VCaP (cell line): ENCODE data around the gene WDR49.
"Not testable (repeated sequence)": the region's sequence is repeated elsewhere in the genome, so short reads cannot be mapped to it uniquely, and the experiment has no call there.

Experiments used
- H3K27ac ChIP-seq: fragments of 450-650 bp; 2 replicates; pipeline ENCODE4 v1.5.1; 2017
- TF ChIP-seq, protein P1 (sequence below): fragments of 450-650 bp; conservative IDR thresholded peaks from 2 replicates; pipeline ENCODE4 v1.5.1; 2017; ENCODE audit warnings: mild to moderate bottlenecking, moderate library complexity

WDR49 gene

DNA sequence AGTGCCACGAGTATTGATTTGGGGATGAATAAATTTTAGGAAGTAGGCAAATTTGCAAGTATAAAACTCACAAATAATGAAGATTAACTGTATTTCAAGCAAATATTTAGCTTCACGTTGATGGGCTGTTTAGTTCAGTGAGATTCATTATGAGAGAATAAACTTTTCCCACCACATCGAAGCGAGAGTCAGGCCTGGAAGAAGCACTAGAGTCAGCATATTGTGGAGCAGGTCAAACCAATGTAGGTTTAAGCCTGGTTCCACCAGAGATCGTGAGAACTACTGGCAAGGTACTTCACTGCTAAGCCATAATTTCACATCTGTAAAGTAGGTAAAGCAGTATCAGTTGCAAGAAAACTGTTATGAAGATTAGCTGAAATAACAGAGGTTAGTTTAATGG, 22.3 kb downstream of the WDR49 start:
- TF ChIP-seq, protein P1, sequence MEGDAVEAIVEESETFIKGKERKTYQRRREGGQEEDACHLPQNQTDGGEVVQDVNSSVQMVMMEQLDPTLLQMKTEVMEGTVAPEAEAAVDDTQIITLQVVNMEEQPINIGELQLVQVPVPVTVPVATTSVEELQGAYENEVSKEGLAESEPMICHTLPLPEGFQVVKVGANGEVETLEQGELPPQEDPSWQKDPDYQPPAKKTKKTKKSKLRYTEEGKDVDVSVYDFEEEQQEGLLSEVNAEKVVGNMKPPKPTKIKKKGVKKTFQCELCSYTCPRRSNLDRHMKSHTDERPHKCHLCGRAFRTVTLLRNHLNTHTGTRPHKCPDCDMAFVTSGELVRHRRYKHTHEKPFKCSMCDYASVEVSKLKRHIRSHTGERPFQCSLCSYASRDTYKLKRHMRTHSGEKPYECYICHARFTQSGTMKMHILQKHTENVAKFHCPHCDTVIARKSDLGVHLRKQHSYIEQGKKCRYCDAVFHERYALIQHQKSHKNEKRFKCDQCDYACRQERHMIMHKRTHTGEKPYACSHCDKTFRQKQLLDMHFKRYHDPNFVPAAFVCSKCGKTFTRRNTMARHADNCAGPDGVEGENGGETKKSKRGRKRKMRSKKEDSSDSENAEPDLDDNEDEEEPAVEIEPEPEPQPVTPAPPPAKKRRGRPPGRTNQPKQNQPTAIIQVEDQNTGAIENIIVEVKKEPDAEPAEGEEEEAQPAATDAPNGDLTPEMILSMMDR: no peak
- H3K27ac ChIP-seq: no peak overlapping the region

DNA sequence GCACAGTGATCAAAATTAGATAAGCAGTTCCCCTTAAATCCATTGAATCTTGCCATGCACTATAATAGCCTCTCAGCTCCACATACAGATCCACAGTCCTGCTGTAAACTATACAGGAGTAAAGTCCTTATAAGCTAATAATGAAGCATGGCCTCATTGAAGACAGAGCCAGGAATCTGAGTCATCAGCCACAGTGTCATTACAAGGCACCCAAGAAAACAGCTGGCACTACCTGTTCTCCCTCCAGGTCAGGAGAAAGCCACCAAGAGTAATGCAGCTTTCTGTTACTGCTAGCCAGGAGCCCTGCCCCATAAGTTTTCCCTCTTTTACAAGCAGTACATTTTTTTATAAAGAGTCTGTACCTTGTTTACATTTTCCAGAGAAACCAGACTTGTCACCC, 27.3 kb downstream of the WDR49 start:
- TF ChIP-seq, protein P1: no peak
- H3K27ac ChIP-seq: no peak overlapping the region

DNA sequence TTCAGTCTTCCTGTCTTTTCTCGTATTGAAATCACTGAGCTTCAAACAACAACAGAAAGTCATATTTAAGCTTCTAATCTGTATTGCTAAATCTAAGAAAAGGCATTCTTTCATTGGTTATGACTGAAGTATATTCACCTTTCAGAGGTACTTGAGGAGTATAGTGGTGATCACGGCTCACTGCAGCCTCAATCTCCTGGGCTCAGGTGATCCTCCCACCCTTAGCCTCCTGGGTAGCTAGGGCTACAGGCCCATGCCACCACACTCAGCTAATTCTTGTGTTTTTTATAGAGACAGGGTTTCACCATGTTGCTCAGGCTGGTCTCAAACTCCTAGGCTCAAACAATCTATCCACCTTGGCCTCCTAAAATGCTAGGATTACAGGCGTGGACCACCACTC, 38.7 kb downstream of the WDR49 start:
- H3K27ac ChIP-seq: no peak overlapping the region
- TF ChIP-seq, protein P1: no peak

DNA sequence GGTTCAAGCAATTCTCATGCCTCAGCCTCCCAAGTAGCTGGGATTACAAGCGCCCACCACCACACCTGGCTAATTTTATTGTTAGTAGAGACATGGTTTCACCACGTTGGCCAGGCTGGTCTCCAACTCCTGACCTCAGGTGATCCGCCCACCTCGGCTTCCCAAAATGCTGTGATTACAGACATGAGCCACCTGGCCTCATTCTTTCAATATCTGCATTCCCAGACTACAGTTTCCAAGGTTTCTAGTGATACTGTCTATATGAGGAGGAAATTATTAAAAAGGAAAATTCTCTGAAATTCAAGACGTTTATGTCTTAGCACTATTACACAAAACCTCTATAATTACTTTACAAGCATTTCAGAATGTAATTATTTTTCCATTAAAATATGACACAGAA, 39.5 kb downstream of the WDR49 start:
- not testable (repeated sequence) for H3K27ac ChIP-seq

DNA sequence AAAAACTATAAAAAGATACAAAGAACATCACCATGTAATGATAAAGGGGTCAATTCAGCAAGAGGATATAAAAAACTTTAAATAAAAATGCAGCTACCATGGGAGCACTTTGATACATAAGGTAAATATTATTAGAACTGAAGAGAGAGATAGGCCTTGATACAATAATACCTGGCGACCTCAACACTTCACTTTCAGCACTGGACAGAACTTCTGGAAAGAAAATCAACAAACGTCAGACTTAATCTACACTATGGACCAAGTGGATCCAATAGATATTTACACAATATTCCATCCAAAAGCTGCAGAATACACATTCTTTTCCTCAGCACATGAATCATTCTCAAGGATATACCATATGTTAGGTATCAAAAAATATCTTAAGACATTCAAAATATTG, 42.0 kb downstream of the WDR49 start:
- no peak overlapping the region for H3K27ac ChIP-seq
- TF ChIP-seq, protein P1: no peak

DNA sequence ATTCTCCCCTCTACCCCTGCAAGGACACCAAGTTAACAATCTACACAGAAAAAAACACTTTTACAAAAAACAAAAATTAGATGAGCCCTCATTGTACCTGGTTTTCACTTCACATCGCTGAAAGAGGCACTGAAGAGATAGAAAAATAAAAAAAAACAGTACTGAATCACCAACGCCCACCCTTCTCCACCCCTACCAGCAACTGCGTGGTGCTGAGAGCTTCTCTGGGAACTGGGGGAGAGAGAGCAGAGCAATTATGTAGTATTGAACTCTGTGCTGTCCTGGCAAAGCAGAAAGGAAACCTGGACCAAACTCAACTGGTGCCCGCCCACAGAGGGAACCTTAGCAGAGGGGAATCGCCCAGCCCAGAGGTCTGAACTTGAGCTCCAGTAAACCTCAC, 44.6 kb downstream of the WDR49 start:
- H3K27ac ChIP-seq: no peak overlapping the region
- TF ChIP-seq, protein P1: no peak

DNA sequence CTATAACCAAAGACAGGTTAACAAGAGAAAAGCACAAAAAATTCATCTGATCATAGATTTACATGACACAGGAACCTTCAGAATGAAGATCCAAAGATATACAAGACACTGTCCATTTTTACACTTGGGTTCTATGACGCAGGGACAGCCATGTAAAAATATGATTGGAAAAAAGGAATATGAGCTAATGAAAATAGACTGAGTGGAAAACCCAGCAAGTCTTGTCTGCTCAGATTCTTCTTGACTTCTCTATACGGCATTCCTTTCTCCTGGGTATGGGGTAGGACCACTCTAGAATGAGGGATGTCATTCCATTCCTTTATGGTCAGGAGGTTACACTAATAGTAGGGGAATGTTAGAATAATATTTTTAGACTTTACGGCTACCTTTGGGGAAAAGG, 46.9 kb downstream of the WDR49 start:
- TF ChIP-seq, protein P1: no peak
- H3K27ac ChIP-seq: no peak overlapping the region

DNA sequence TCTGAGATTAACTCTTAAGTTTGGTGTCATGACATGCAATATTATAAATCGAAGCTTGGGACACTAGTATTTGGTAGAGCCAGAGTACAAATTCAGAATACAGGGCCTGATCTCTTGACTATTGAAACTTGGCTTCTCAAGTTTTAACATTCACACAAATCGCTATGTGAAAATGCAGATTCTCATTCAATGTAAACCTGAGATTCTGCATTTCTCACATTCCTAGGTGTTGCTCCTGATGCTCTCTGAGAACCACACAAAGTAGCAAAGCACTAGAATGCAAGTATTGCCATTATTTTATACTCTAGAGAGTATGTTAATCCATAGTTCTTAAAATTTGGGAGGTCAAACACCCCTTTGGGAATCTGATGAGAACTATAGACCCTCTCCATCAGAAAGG, 47.9 kb downstream of the WDR49 start:
- no peak overlapping the region for H3K27ac ChIP-seq
- TF ChIP-seq, protein P1: no peak
